Hepatocyte (in vitro differentiated cells): Measurements from ENCODE around the gene IFNGR2. TPM values are rescaled to one million over a fixed set of nuclear protein-coding genes. Genes with fewer than 3 reads are reported as not detected.

Experiments
- DNase-seq: peaks from one replicate; pipeline ENCODE4 v3.0.0-alpha.2; 2016; ENCODE audit warnings: low spot score
- H2AFZ ChIP-seq: fragments of 200-600 bp; sonication (generic); 2 replicates; pipeline ENCODE4 v1.6.0; 2016; ENCODE audit warnings: antibody characterized with exemption, mild to moderate bottlenecking
- H3K27ac ChIP-seq: fragments of 200-600 bp; sonication (generic); 2 replicates; pipeline ENCODE4 v1.5.1; 2016; ENCODE audit warnings: mild to moderate bottlenecking
- H3K27me3 ChIP-seq: fragments of 200-600 bp; sonication (generic); 2 replicates; pipeline ENCODE4 v1.6.1; 2016
- H3K36me3 ChIP-seq: fragments of 200-600 bp; sonication (generic); replicated peaks from 2 replicates; pipeline ENCODE4 v1.5.1; 2016; ENCODE audit warnings: low read depth; ENCODE audit not compliant: insufficient read depth
- H3K4me1 ChIP-seq: fragments of 200-600 bp; sonication (generic); 2 replicates; pipeline ENCODE4 v1.5.1; 2016; ENCODE audit warnings: mild to moderate bottlenecking, moderate library complexity; ENCODE audit not compliant: insufficient read depth
- H3K4me2 ChIP-seq: fragments of 200-600 bp; sonication (generic); 2 replicates; pipeline ENCODE4 v1.6.0; 2016
- H3K4me3 ChIP-seq: fragments of 200-600 bp; sonication (generic); 2 replicates; pipeline ENCODE4 v1.5.1; 2016; ENCODE audit warnings: mild to moderate bottlenecking
- H3K79me2 ChIP-seq: fragments of 200-600 bp; sonication (generic); 2 replicates; pipeline ENCODE4 v1.6.0; 2017; ENCODE audit warnings: mild to moderate bottlenecking
- H3K9me2 ChIP-seq: fragments of 200-600 bp; sonication (generic); replicated peaks from 2 replicates; pipeline ENCODE4 v1.6.0; 2017; ENCODE audit warnings: mild to moderate bottlenecking; ENCODE audit not compliant: insufficient read depth
- H3K9me3 ChIP-seq: fragments of 200-600 bp; sonication (generic); 2 replicates; pipeline ENCODE4 v1.5.1; 2016; ENCODE audit warnings: low read depth, mild to moderate bottlenecking
- H4K20me1 ChIP-seq: fragments of 200-600 bp; sonication (generic); 2 replicates; pipeline ENCODE4 v1.6.0; 2016; ENCODE audit warnings: mild to moderate bottlenecking; ENCODE audit not compliant: insufficient read depth, poor library complexity, severe bottlenecking
- EZH2 ChIP-seq: fragments of 200-600 bp; sonication (generic); IDR thresholded peaks from 2 replicates; pipeline ENCODE4 v1.6.1; 2016; ENCODE audit warnings: antibody characterized with exemption, mild to moderate bottlenecking, borderline replicate concordance
- EZH2phosphoT487 ChIP-seq: fragments of 200-600 bp; sonication (generic); IDR thresholded peaks from one replicate; pipeline ENCODE4 v1.6.1; 2018; ENCODE audit warnings: antibody characterized with exemption, mild to moderate bottlenecking, low read depth, moderate library complexity; ENCODE audit not compliant: unreplicated experiment, severe bottlenecking
- WGBS: methylation state at CpG from one replicate; pipeline ENCODE4 v1.1.6; 2016; ENCODE audit warnings: low lambda C conversion rate; ENCODE audit errors: missing lambda C conversion rate; 5-methylcytosine and 5-hydroxymethylcytosine counted together
- polyA plus RNA-seq: library from polyadenylated mRNA; unstranded; fragments of >200 nt; fragmentation: Nextera tagmentation; extraction: Ambion mirVana; gene quantifications from 2 replicates; pipeline ENCODE4 v1.2.1, GENCODE V29; 2016
- total RNA-seq: library from RNA; depleted of rRNA; stranded (reverse); fragments of >200 nt; gene quantifications from 2 replicates; pipeline ENCODE4 v1.2.3, GENCODE V29; 2014
- TF ChIP-seq, protein P1 (sequence below): fragments of 200-600 bp; sonication (generic); IDR thresholded peaks from 2 replicates; pipeline ENCODE4 v1.5.1; 2016; ENCODE audit warnings: antibody characterized with exemption, mild to moderate bottlenecking; ENCODE audit not compliant: poor library complexity

The IFNGR2 gene
- total and polyA plus RNA-seq, 2 experiments from 2014 or later, result 53.4 to 66.7 TPM

DNA sequence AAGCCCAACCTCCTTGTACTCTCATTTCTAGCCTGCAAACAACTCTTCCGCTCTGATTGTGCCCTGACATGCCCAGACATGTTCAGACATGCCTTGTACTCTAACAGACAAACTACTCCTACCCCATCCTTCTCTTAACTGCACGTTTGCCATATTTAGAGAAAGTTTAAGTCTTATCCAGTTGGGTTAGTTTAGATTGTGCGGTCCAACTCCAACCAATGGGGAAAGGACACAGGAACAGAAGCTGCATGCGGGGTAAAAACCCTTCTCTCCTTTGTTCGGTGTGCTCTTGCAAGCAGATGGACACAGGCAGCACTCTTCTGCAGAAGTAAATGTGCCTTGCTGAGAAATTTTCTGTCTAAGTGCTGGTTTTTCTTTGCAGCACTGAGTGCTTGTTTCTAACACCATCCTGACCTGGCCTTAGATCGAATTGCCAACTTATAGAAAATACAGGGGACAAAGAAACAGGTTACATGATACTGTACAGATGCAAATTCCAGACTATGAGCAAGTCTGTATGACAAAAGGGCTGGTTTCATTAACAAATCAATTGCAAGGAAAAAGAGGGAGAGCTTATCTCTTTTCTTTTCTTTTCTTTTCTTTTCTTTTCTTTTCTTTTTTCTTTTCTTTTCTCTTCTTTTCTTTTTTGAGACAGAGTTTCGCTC is 35.8 kb upstream of the IFNGR2 start:
- Histone ChIP-seq H3K9me3 (no peaks in the 10 kb centered on the region), H3K4me2 (no peak overlapping the region), H3K36me3 (no peaks in the 10 kb centered on the region), H3K9me2 (no peaks in the 10 kb centered on the region), H3K4me1 (no peaks in the 10 kb centered on the region), H3K27ac (peak overlapping the region; percentile 52), H3K79me2 (no peaks in the 10 kb centered on the region), H3K4me3 (no peak overlapping the region), H2AFZ (no peak overlapping the region), H3K27me3 (no peaks in the 10 kb centered on the region), H4K20me1 (no peaks in the 10 kb centered on the region)
- no peak for DNase-seq
- TF ChIP-seq, protein P1, sequence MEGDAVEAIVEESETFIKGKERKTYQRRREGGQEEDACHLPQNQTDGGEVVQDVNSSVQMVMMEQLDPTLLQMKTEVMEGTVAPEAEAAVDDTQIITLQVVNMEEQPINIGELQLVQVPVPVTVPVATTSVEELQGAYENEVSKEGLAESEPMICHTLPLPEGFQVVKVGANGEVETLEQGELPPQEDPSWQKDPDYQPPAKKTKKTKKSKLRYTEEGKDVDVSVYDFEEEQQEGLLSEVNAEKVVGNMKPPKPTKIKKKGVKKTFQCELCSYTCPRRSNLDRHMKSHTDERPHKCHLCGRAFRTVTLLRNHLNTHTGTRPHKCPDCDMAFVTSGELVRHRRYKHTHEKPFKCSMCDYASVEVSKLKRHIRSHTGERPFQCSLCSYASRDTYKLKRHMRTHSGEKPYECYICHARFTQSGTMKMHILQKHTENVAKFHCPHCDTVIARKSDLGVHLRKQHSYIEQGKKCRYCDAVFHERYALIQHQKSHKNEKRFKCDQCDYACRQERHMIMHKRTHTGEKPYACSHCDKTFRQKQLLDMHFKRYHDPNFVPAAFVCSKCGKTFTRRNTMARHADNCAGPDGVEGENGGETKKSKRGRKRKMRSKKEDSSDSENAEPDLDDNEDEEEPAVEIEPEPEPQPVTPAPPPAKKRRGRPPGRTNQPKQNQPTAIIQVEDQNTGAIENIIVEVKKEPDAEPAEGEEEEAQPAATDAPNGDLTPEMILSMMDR, result no peak
- TF ChIP-seq EZH2phosphoT487 (no peak), EZH2 (no peak)
- WGBS, result 84% methylated on average over 7 of the region's 7 CpGs

DNA sequence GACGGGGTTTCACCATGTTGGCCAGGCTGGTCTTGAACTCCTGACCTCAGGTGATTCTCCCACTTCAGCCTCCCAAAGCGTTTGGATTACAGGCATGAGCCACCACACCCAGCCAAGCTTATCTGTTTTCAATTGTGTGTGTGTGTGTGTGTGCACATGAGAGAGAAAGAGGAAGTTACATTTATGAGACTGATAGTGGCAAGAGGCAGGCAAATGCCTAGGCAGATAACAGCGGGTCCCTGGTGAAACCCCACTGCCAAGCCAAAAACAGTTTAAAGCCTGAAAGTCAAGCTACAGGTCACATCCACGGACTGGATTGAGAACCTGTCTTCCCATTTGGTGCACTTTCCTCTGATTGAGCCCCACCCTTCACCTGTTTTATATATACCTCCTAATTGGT is 35.1 kb upstream of the IFNGR2 start:
- H3K36me3 ChIP-seq, result no peaks in the 10 kb centered on the region
- 66% methylated on average over 4 of the region's 4 CpGs for WGBS
- no peaks in the 10 kb centered on the region for H3K27me3 ChIP-seq
- no peak for TF ChIP-seq EZH2phosphoT487
- TF ChIP-seq, protein P1, result no peak
- TF ChIP-seq EZH2, result no peak
- H3K4me2 ChIP-seq, result no peak overlapping the region
- no peak for DNase-seq
- H4K20me1 ChIP-seq, result no peaks in the 10 kb centered on the region
- H3K4me3 ChIP-seq, result no peak overlapping the region
- H3K27ac ChIP-seq, result no peak overlapping the region
- H3K4me1 ChIP-seq, result no peaks in the 10 kb centered on the region
- H3K9me2 ChIP-seq, result no peaks in the 10 kb centered on the region
- H3K9me3 ChIP-seq, result no peaks in the 10 kb centered on the region
- H2AFZ ChIP-seq, result no peak overlapping the region
- no peaks in the 10 kb centered on the region for H3K79me2 ChIP-seq

DNA sequence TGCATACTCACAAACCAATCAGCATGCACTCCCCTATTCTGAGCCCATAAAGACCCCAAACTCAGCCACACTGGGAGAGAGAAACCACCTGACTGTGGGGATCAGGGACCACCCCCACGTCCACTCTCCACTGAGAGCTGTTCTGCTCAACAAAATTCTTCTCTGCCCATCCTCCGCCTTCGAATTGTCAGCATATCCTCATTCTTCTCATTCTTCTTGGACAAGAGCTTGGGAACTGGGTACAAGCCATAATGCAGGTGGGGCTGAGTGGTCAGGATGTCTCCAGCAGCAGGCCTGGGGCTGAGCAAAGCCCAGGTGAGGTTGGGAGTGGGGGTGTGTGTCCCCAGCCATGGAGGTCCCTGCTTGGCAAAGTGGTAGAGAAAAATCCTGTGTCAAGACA is 34.6 kb upstream of the IFNGR2 start:
- no peaks in the 10 kb centered on the region for H3K79me2 ChIP-seq
- H3K27ac ChIP-seq, result no peak overlapping the region
- TF ChIP-seq, protein P1, result no peak
- TF ChIP-seq EZH2 (no peak), EZH2phosphoT487 (no peak)
- H3K27me3 ChIP-seq, result no peaks in the 10 kb centered on the region
- H3K36me3 ChIP-seq, result no peaks in the 10 kb centered on the region
- no peak overlapping the region for H3K4me2 ChIP-seq
- DNase-seq, result no peak
- H2AFZ ChIP-seq, result no peak overlapping the region
- H3K4me3 ChIP-seq, result no peak overlapping the region
- H3K9me2 ChIP-seq, result no peaks in the 10 kb centered on the region
- no peaks in the 10 kb centered on the region for H3K4me1 ChIP-seq
- 78% methylated on average over 3 of the region's 3 CpGs for WGBS
- no peaks in the 10 kb centered on the region for H3K9me3 ChIP-seq
- no peaks in the 10 kb centered on the region for H4K20me1 ChIP-seq

DNA sequence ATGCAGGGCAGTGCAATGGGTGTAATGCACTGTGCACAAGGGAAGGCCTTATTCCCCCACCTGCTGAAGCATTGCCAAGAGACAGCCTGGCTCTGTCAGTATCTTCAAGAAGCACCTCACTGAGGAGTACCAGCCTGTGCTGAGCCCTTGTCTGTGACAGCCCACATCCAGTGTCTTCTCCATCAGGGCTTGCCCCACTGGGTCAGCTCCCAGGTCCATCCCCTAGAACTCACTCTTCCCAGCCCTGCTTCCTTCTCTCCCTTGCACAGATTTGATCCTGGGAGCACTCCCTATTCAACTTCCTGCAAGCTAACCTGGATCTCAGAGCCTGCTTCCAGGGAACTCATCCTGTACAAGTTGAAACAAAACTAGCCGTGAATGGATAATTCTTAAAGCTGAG is 33.6 kb upstream of the IFNGR2 start:
- WGBS, result 89% methylated on average over 1 of the region's 1 CpG

More for the DNA sequence above, 33.6 kb upstream of the IFNGR2 start:
- no peak overlapping the region for H3K27ac ChIP-seq
- no peaks in the 10 kb centered on the region for H3K27me3 ChIP-seq
- H3K4me1 ChIP-seq, result no peaks in the 10 kb centered on the region
- H3K36me3 ChIP-seq, result no peaks in the 10 kb centered on the region
- no peaks in the 10 kb centered on the region for H3K9me3 ChIP-seq
- H3K4me2 ChIP-seq, result no peak overlapping the region
- H3K9me2 ChIP-seq, result no peaks in the 10 kb centered on the region
- TF ChIP-seq EZH2phosphoT487, result no peak
- TF ChIP-seq, protein P1, result no peak
- no peak for TF ChIP-seq EZH2
- H3K4me3 ChIP-seq, result no peak overlapping the region
- no peaks in the 10 kb centered on the region for H4K20me1 ChIP-seq
- H2AFZ ChIP-seq, result no peak overlapping the region
- H3K79me2 ChIP-seq, result no peaks in the 10 kb centered on the region
- DNase-seq, result no peak
